GM19463 (cell line): ENCODE results near the gene ZGPAT.

Experiments
- ATAC-seq: cut with Tn5 transposase; IDR thresholded peaks from one replicate; pipeline ENCODE4 v1.9.1; 2021; ENCODE audit warnings: mild to moderate bottlenecking, moderate library complexity; ENCODE audit not compliant: unreplicated experiment

The ZGPAT gene

GRCh38 chr20:63691711-63692435 is 16.0 kb upstream of the ZGPAT start:
- ATAC-seq, result no peak

- no peak for ATAC-seq
Observed at GRCh38 chr20:63692436-63693082, 15.3 kb upstream of the ZGPAT start.

- ATAC-seq, result no peak
Observed at GRCh38 chr20:63693083-63693732, 14.6 kb upstream of the ZGPAT start.

GRCh38 chr20:63693733-63694583 is 13.9 kb upstream of the ZGPAT start:
- ATAC-seq, result no peak

GRCh38 chr20:63694584-63695423 is 13.0 kb upstream of the ZGPAT start:
- ATAC-seq, result no peak

- no peak for ATAC-seq
Observed at GRCh38 chr20:63695424-63696305, 12.2 kb upstream of the ZGPAT start.

- no peak for ATAC-seq
Observed at GRCh38 chr20:63696306-63696627, 11.6 kb upstream of the ZGPAT start.

GRCh38 chr20:63696628-63697356 is 11.0 kb upstream of the ZGPAT start, which contains the start of gene TNFRSF6B:
Gene TNFRSF6B, plus strand, starts transcription at chr20:63696652. Its CDS starts 116 bp downstream, at chr20:63696768.
- no peak for ATAC-seq

GRCh38 chr20:63697357-63697867 is 10.4 kb upstream of the ZGPAT start:
- no peak for ATAC-seq

- no peak for ATAC-seq
Observed at GRCh38 chr20:63697868-63698545, 9.8 kb upstream of the ZGPAT start.

- no peak for ATAC-seq
Observed at GRCh38 chr20:63698739-63699465, 8.9 kb upstream of the ZGPAT start.

- ATAC-seq, result no peak
Observed at GRCh38 chr20:63699466-63700198, 8.2 kb upstream of the ZGPAT start.

GRCh38 chr20:63700199-63701050 is 7.4 kb upstream of the ZGPAT start:
- ATAC-seq, result no peak

- no peak for ATAC-seq
Observed at GRCh38 chr20:63701051-63701328, 6.8 kb upstream of the ZGPAT start.

GRCh38 chr20:63701329-63702035 is 6.4 kb upstream of the ZGPAT start:
- no peak for ATAC-seq
